ENCODE data around the gene OAS3.

DNA sequence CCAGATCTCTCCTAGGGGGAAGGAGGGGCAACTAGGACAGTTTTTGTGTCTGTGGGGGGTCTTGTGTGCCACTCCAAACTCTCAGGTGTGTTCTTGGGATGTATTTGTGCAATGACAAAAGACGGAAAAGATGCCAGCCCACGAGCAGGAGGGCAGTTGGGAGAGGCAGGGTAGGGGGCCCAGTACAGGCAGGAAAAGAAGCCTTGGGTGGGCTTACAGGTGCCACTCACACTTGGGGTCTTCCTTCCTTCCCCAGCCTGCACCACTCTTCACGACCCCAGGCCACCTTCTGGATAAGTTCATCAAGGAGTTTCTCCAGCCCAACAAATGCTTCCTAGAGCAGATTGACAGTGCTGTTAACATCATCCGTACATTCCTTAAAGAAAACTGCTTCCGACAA lies 64.4 kb downstream of the OAS3 start:
- TF ChIP-seq, protein P1, sequence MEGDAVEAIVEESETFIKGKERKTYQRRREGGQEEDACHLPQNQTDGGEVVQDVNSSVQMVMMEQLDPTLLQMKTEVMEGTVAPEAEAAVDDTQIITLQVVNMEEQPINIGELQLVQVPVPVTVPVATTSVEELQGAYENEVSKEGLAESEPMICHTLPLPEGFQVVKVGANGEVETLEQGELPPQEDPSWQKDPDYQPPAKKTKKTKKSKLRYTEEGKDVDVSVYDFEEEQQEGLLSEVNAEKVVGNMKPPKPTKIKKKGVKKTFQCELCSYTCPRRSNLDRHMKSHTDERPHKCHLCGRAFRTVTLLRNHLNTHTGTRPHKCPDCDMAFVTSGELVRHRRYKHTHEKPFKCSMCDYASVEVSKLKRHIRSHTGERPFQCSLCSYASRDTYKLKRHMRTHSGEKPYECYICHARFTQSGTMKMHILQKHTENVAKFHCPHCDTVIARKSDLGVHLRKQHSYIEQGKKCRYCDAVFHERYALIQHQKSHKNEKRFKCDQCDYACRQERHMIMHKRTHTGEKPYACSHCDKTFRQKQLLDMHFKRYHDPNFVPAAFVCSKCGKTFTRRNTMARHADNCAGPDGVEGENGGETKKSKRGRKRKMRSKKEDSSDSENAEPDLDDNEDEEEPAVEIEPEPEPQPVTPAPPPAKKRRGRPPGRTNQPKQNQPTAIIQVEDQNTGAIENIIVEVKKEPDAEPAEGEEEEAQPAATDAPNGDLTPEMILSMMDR (IDR thresholded peaks at IDR 0.05), result no peak
- TF ChIP-seq EZH2 (IDR thresholded peaks at IDR 0.05; ENCODE audit: borderline replicate concordance, insufficient read depth, low read depth, low read length, poor library complexity, severe bottlenecking), result no peak
